Measurements from ENCODE around the gene SIKE1.

DNA sequence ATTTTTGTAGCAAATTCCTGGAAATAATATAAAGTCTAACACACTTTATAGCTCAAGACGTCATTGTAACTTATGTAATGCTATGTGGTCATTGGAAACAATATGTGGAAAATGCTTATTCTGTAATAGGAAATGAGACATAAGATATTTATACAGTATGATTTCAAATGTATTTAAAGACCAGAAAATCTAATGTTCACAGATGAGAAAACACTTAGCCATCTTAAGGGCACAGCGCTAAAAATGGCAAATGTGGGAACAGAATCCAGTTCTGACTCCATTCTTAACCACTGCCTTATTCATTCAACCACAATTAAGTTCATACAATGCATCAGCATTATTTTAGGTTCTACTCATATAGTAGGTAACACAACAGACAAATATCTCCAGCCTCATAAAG is 35.2 kb downstream of the SIKE1 start:
- TF ChIP-seq EZH2 (IDR thresholded peaks at IDR 0.05; ENCODE audit: low read length) (no peak), CTCF (optimal IDR thresholded peaks at IDR 0.05 in 1 of 3, IDR thresholded peaks at IDR 0.05 in 1 of 3, conservative IDR thresholded peaks at IDR 0.05 in 1 of 3; ENCODE audit: extremely low read depth in 1 of 3, insufficient read depth in 2 of 3, low read length in 3 of 3) (no peak)

All from keratinocyte (primary cell).